Measurements from ENCODE around the gene XYLT2.

Gene XYLT2

GRCh38 chr17:50363217-50364060 is 17.5 kb downstream of the XYLT2 start:
- no peak for DNase-seq (ENCODE audit: low read depth in 2 of 2)

GRCh38 chr17:50364061-50364458 is 18.1 kb downstream of the XYLT2 start:
- DNase-seq (ENCODE audit: low read depth in 2 of 2), result no peak

GRCh38 chr17:50364715-50365114 is 18.8 kb downstream of the XYLT2 start:
- DNase-seq (ENCODE audit: low read depth in 2 of 2), result no peak

- DNase-seq (ENCODE audit: low read depth in 2 of 2), result no peak
Measured at GRCh38 chr17:50365165-50365564, 19.2 kb downstream of the XYLT2 start.

- no peak for DNase-seq (ENCODE audit: low read depth in 2 of 2)
Measured at GRCh38 chr17:50365649-50366393, 19.9 kb downstream of the XYLT2 start.

- no peak for DNase-seq (ENCODE audit: low read depth in 2 of 2)
Measured at GRCh38 chr17:50367401-50367800, 21.5 kb downstream of the XYLT2 start.

GRCh38 chr17:50370052-50370451 is 24.1 kb downstream of the XYLT2 start:
- no peak for DNase-seq (ENCODE audit: low read depth in 2 of 2)

GRCh38 chr17:50371526-50371925 is 25.6 kb downstream of the XYLT2 start:
- no peak for DNase-seq (ENCODE audit: low read depth in 2 of 2)

GRCh38 chr17:50372222-50372757 is 26.4 kb downstream of the XYLT2 start:
- DNase-seq (ENCODE audit: low read depth in 2 of 2), result no peak

- DNase-seq (ENCODE audit: low read depth in 2 of 2), result peak; percentile 69 to 72
Measured at GRCh38 chr17:50372758-50373556, 27.0 kb downstream of the XYLT2 start, which contains the start of the genes EME1 and MRPL27. Gene EME1, plus strand, starts transcription at chr17:50373229. Its CDS starts 1,980 bp downstream, at chr17:50375209. Gene MRPL27, minus strand, starts transcription at chr17:50373184. Its CDS starts 14 bp downstream, at chr17:50373170.

- no peak for DNase-seq (ENCODE audit: low read depth in 2 of 2)
Measured at GRCh38 chr17:50373705-50374104, 27.8 kb downstream of the XYLT2 start.

- DNase-seq (ENCODE audit: low read depth in 2 of 2), result no peak
Measured at GRCh38 chr17:50375858-50376538, 30.1 kb downstream of the XYLT2 start.

GRCh38 chr17:50379351-50380132 is 33.6 kb downstream of the XYLT2 start:
- DNase-seq (ENCODE audit: low read depth in 2 of 2), result no peak

- DNase-seq (ENCODE audit: low read depth in 2 of 2), result no peak
Measured at GRCh38 chr17:50380369-50381259, 34.7 kb downstream of the XYLT2 start.

- DNase-seq (ENCODE audit: low read depth in 2 of 2), result no peak
Measured at GRCh38 chr17:50381260-50381815, 35.4 kb downstream of the XYLT2 start.

- DNase-seq (ENCODE audit: low read depth in 2 of 2), result no peak
Measured at GRCh38 chr17:50381920-50382319, 36.0 kb downstream of the XYLT2 start.

GRCh38 chr17:50382931-50383330 is 37.0 kb downstream of the XYLT2 start:
- no peak for DNase-seq (ENCODE audit: low read depth in 2 of 2)

- DNase-seq (ENCODE audit: low read depth in 2 of 2), result no peak
Measured at GRCh38 chr17:50386510-50386909, 40.6 kb downstream of the XYLT2 start.

GRCh38 chr17:50388728-50389127 is 42.8 kb downstream of the XYLT2 start:
- no peak for DNase-seq (ENCODE audit: low read depth in 2 of 2)

Data from stimulated activated CD8-positive, alpha-beta memory T cell treated with anti-CD3 and anti-CD28 coated beads, Interleukin-2, amount 100 ng/mL, for 1 hour (primary cell).